MM.1S (cell line): Measurements from ENCODE around the gene SHKBP1.

Source experiments
- DNase-seq: peaks from one replicate; pipeline ENCODE4 v3.0.0-alpha.2; 2015
- H2AFZ ChIP-seq: fragments of 300-600 bp; sonication (generic); 2 replicates; pipeline ENCODE4 v1.6.0; 2016; ENCODE audit warnings: antibody characterized with exemption, low read length
- H3F3A ChIP-seq: fragments of 300-600 bp; sonication (generic); 2 replicates; pipeline ENCODE4 v1.6.1; 2016; ENCODE audit warnings: mild to moderate bottlenecking, antibody characterized with exemption, low read length, moderate library complexity, mixed read lengths; ENCODE audit not compliant: insufficient read depth
- H3K27ac ChIP-seq: fragments of 300-600 bp; sonication (generic); 2 replicates; pipeline ENCODE4 v1.5.1; 2016; ENCODE audit warnings: mild to moderate bottlenecking, low read length
- H3K27me3 ChIP-seq: fragments of 300-600 bp; sonication (generic); replicated peaks from 2 replicates; pipeline ENCODE4 v1.6.0; 2016; ENCODE audit warnings: low read length; ENCODE audit not compliant: insufficient read depth
- H3K36me3 ChIP-seq: fragments of 300-600 bp; sonication (generic); replicated peaks from 2 replicates; pipeline ENCODE4 v1.6.1; 2016; ENCODE audit warnings: mild to moderate bottlenecking, low read length, mixed read lengths; ENCODE audit not compliant: insufficient read depth
- H3K4me1 ChIP-seq: fragments of 300-600 bp; sonication (generic); 2 replicates; pipeline ENCODE4 v1.6.1; 2016; ENCODE audit warnings: low read length, mixed read lengths
- H3K4me2 ChIP-seq: fragments of 300-600 bp; sonication (generic); 2 replicates; pipeline ENCODE4 v1.6.0; 2016; ENCODE audit warnings: low read depth, low read length
- H3K4me3 ChIP-seq: fragments of 300-600 bp; sonication (generic); 2 replicates; pipeline ENCODE4 v1.5.1; 2016; ENCODE audit warnings: low read length, mixed read lengths
- H3K79me2 ChIP-seq: fragments of 300-600 bp; sonication (generic); 2 replicates; pipeline ENCODE4 v1.6.1; 2016; ENCODE audit warnings: mixed run types, low read length, mixed read lengths
- H3K9ac ChIP-seq: fragments of 300-600 bp; sonication (generic); 2 replicates; pipeline ENCODE4 v1.6.1; 2016; ENCODE audit warnings: low read length, mixed read lengths
- H3K9me2 ChIP-seq: fragments of 300-600 bp; sonication (generic); replicated peaks from 2 replicates; pipeline ENCODE4 v1.6.1; 2016; ENCODE audit warnings: mild to moderate bottlenecking, low read length, mixed read lengths; ENCODE audit not compliant: insufficient read depth
- H3K9me3 ChIP-seq: fragments of 300-600 bp; sonication (generic); replicated peaks from 2 replicates; pipeline ENCODE4 v1.6.1; 2016; ENCODE audit warnings: mild to moderate bottlenecking, low read length, mixed read lengths; ENCODE audit not compliant: insufficient read depth
- H4K20me1 ChIP-seq: fragments of 300-600 bp; sonication (generic); 2 replicates; pipeline ENCODE4 v1.6.1; 2016; ENCODE audit warnings: mild to moderate bottlenecking, low read length, moderate library complexity, mixed read lengths; ENCODE audit not compliant: insufficient read depth
- CTCF ChIP-seq: fragments of 300-600 bp; sonication (generic); IDR thresholded peaks from 2 replicates; pipeline ENCODE4 v1.5.1; 2016; ENCODE audit warnings: antibody characterized with exemption, low read length, mixed read lengths
- EZH2 ChIP-seq: fragments of 300-600 bp; sonication (generic); optimal IDR thresholded peaks from 2 replicates; pipeline ENCODE3; 2017; ENCODE audit warnings: low read depth, mild to moderate bottlenecking, antibody characterized with exemption, low read length, mixed read lengths
- EZH2phosphoT487 ChIP-seq: fragments of 300-600 bp; sonication (generic); IDR thresholded peaks from 2 replicates; pipeline ENCODE4 v1.6.1; 2018; ENCODE audit warnings: antibody characterized with exemption, low read length

SHKBP1 gene

GRCh38 chr19:40534148-40534547, 42.5 kb upstream of the SHKBP1 start:
- Histone ChIP-seq H3F3A (no peaks in the 10 kb centered on the region), H3K27ac (no peak overlapping the region), H3K36me3 (no peaks in the 10 kb centered on the region), H3K27me3 (peaks cover 26% of the 10 kb centered on the region), H3K9me2 (no peaks in the 10 kb centered on the region), H3K4me1 (peaks cover 8% of the 10 kb centered on the region; the same call in 1 of the 2 replicates), H2AFZ (no peak overlapping the region), H3K4me2 (no peak overlapping the region), H3K9ac (no peak overlapping the region), H4K20me1 (no peaks in the 10 kb centered on the region), H3K4me3 (no peak overlapping the region), H3K79me2 (no peaks in the 10 kb centered on the region), H3K9me3 (no peaks in the 10 kb centered on the region)
- DNase-seq, result no peak
- no peak for TF ChIP-seq EZH2
- no peak for TF ChIP-seq EZH2phosphoT487
- TF ChIP-seq CTCF, result no peak

- no peak overlapping the region for H2AFZ ChIP-seq
- no peaks in the 10 kb centered on the region for H3F3A ChIP-seq
- no peak for DNase-seq
- peaks cover 21% of the 10 kb centered on the region; the same call in 1 of the 2 replicates for H3K27me3 ChIP-seq
- no peaks in the 10 kb centered on the region for H3K9me3 ChIP-seq
- H4K20me1 ChIP-seq, result no peaks in the 10 kb centered on the region
- H3K27ac ChIP-seq, result no peak overlapping the region
- H3K9ac ChIP-seq, result no peak overlapping the region
- H3K79me2 ChIP-seq, result no peaks in the 10 kb centered on the region
- H3K4me2 ChIP-seq, result no peak overlapping the region
- TF ChIP-seq EZH2phosphoT487 (no peak), CTCF (no peak), EZH2 (no peak)
- no peaks in the 10 kb centered on the region for H3K9me2 ChIP-seq
- H3K4me3 ChIP-seq, result no peak overlapping the region
- H3K4me1 ChIP-seq, result no peaks in the 10 kb centered on the region
- H3K36me3 ChIP-seq, result no peaks in the 10 kb centered on the region
These were observed 37.6 kb upstream of the SHKBP1 start for GRCh38 chr19:40539070-40539469.

- no peaks in the 10 kb centered on the region for H3K36me3 ChIP-seq
- peaks cover 18% of the 10 kb centered on the region for H3K27me3 ChIP-seq
- H3K9me2 ChIP-seq, result no peaks in the 10 kb centered on the region
- no peak overlapping the region for H3K4me3 ChIP-seq
- H3K4me2 ChIP-seq, result no peak overlapping the region
- H3K27ac ChIP-seq, result no peak overlapping the region
- H3F3A ChIP-seq, result no peaks in the 10 kb centered on the region
- H3K9me3 ChIP-seq, result no peaks in the 10 kb centered on the region
- no peak overlapping the region for H3K9ac ChIP-seq
- H3K79me2 ChIP-seq, result no peaks in the 10 kb centered on the region
- no peaks in the 10 kb centered on the region for H3K4me1 ChIP-seq
- no peak overlapping the region for H2AFZ ChIP-seq
- TF ChIP-seq EZH2 (no peak), EZH2phosphoT487 (no peak), CTCF (no peak)
- no peak for DNase-seq
- H4K20me1 ChIP-seq, result no peaks in the 10 kb centered on the region
These were observed 34.3 kb upstream of the SHKBP1 start for GRCh38 chr19:40542202-40542859.
